Stomach (tissue), 4 donors: ENCODE data around the gene UBE2L5.

ENCODE experiments used
- EP300 ChIP-seq: sonication (generic); formaldehyde crosslinking; IDR thresholded peaks from one replicate; pipeline ENCODE4 v1.6.1; 2017; ENCODE audit warnings: antibody characterized with exemption
- POLR2A ChIP-seq, 4 donors: fragments of 450-650 bp; IDR thresholded peaks; one replicate each; pipeline ENCODE4 v1.6.1; 2016; ENCODE audit warnings: antibody characterized with exemption in 4 of 4, control low read depth in 2 of 4, mild to moderate bottlenecking in 1 of 4, moderate library complexity in 1 of 4
- POLR2AphosphoS5 ChIP-seq, 3 donors: sonication (generic); formaldehyde crosslinking; IDR thresholded peaks; one replicate each; pipeline ENCODE4 v1.6.1; 2016; ENCODE audit warnings: antibody characterized with exemption in 3 of 3
- TF ChIP-seq, protein P1 (sequence below), 7 experiments: fragments of 450-650 bp in 4 of 7; fragments of 200-600 bp in 3 of 7; sonication (generic) in 3 of 7; IDR thresholded peaks; one replicate each; pipeline ENCODE4 v1.5.1; 2016 to 2019; ENCODE audit warnings: antibody characterized with exemption in 7 of 7, control low read depth in 2 of 7, mild to moderate bottlenecking in 1 of 7

DNA sequence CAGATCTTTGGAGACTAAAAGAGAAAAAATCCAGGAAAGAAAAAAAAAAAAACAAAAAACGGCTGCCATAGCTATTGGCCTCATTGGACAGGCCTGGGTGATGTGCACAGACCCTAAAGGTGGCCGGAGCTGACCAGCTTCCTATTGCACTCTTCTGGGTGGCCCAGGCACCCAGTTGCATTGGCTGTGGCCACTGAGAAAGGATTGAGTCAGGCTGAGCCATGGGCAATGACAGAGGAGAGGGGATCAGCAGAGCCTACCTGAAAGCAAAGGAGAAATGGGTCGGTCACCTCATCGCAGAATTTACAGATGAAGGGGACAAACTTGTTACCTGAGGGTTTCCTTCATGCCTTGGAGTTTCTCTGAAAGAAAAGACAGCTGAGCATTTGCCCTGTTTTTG is 26.1 kb downstream of the UBE2L5 start:
- TF ChIP-seq EP300 = no peak
- TF ChIP-seq, protein P1, sequence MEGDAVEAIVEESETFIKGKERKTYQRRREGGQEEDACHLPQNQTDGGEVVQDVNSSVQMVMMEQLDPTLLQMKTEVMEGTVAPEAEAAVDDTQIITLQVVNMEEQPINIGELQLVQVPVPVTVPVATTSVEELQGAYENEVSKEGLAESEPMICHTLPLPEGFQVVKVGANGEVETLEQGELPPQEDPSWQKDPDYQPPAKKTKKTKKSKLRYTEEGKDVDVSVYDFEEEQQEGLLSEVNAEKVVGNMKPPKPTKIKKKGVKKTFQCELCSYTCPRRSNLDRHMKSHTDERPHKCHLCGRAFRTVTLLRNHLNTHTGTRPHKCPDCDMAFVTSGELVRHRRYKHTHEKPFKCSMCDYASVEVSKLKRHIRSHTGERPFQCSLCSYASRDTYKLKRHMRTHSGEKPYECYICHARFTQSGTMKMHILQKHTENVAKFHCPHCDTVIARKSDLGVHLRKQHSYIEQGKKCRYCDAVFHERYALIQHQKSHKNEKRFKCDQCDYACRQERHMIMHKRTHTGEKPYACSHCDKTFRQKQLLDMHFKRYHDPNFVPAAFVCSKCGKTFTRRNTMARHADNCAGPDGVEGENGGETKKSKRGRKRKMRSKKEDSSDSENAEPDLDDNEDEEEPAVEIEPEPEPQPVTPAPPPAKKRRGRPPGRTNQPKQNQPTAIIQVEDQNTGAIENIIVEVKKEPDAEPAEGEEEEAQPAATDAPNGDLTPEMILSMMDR (IDR thresholded peaks at IDR 0.05) = no peak
- no peak for TF ChIP-seq POLR2A (IDR thresholded peaks at IDR 0.05)
- TF ChIP-seq POLR2AphosphoS5 (IDR thresholded peaks at IDR 0.05) = no peak
